Measurements from ENCODE around the gene EXD2. TPM values are rescaled to one million over a fixed set of nuclear protein-coding genes. Genes with fewer than 3 reads are reported as not detected.
"Not testable (repeated sequence)": the region's sequence is repeated elsewhere in the genome, so short reads cannot be mapped to it uniquely, and the experiment has no call there.

EXD2 gene
- total RNA-seq, 1 donor from 2014 or later: 32.0 TPM

DNA sequence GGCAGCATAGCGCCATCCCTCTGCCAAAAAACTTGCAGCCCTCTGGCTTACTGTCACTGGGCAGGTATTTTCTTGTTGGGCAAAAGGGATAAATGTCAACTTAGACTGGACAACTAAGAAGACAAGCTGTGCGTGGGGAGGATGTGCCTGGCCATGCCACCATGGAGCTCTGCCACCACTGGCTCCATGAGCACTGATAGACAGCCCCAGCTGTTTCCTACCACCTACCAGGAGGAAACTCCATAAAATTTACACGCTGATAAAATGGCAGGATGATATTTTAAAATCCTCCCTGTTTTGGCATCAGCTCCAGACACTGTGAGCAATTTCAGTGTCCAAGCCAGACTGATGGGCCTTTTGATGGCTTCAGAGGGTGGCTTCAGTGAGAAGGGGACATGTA, 61.6 kb downstream of the EXD2 start:
- no peak for DNase-seq

DNA sequence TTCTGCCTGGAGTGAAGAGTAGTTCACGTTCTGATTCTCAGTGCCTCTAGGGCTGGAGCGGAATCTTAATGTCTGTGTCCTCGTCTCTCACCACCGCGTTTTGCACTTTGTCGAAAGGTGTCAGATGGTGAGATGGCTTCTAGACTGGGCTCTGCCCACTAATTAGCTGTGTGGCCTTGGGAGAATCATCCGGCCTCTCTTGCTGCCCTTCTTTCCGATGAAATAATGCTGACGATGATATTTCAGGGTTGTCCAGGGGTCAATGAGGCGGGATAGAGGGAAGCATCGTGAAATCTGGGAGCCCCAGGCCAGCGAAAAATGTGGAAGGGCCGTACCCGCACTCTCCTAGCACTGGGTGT, 67.8 kb downstream of the EXD2 start:
- DNase-seq: no peak

DNA sequence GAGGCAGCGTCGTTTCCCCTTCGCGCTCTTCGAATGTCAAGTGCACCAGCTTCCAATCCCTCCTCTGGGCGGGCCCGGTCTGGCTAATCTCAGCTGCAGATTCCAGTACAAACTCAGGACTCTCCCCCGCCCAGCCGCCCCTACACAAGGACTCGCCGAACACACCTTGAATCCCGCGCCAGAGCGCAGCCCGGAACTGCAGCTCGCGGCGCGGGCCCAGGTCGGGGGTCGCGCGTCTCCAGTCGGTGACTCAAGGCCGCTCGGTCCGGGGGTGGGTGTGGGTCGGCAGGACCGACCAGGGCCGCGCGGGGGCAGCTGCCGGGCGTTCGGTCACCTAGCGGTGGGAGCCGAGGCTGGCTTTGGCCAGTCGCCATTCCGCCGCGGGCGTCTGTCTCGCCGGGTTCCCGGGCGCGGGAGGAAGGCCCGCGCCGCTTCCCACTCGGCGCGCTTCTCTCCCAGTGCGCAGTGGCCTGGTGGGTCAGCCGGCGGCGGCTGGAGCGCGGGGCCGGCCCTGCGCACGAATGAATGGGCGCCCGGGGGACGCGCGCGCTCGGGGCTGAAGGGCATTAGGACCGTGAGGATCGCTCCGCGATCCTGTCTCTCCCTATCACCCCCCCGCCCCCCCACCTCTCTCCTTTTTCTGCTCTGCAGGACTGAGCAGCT, 68.4 kb downstream of the EXD2 start, which contains the start of gene GALNT16:
GALNT16 (plus strand) TSS at position 632 of the 663 bp plus-strand sequence. CDS start 133 bp downstream, outside the sequence.
- DNase-seq: peak; percentile 46

DNA sequence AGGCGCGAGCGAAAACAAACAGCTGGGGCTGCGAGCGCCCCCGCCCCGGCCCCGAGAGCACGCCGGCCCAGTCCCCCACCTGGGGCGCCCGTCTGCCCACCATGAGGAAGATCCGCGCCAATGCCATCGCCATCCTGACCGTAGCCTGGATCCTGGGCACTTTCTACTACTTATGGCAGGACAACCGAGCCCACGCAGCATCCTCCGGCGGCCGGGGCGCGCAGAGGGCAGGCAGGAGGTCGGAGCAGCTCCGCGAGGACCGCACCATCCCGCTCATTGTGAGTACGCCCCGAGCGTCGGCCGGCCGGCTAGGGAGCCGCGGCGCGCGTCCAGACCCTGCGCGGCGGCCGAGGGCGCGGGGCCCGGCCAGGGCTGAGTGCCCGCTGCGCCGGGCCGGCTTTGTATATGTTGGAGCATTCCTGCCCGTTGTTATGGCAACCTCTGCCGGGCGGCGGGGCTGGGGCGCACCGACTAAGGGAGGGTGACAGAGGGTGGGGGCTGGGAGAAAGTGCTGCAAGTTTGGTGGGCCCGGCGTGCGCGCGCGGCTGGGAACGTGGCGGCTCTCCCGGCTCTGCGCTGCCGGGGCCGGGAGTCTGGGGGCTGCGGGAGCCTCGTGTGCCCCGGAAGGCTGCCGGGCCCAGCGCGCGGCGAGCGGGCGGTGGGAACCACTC, 69.0 kb downstream of the EXD2 start:
- DNase-seq: peak; percentile 41

DNA sequence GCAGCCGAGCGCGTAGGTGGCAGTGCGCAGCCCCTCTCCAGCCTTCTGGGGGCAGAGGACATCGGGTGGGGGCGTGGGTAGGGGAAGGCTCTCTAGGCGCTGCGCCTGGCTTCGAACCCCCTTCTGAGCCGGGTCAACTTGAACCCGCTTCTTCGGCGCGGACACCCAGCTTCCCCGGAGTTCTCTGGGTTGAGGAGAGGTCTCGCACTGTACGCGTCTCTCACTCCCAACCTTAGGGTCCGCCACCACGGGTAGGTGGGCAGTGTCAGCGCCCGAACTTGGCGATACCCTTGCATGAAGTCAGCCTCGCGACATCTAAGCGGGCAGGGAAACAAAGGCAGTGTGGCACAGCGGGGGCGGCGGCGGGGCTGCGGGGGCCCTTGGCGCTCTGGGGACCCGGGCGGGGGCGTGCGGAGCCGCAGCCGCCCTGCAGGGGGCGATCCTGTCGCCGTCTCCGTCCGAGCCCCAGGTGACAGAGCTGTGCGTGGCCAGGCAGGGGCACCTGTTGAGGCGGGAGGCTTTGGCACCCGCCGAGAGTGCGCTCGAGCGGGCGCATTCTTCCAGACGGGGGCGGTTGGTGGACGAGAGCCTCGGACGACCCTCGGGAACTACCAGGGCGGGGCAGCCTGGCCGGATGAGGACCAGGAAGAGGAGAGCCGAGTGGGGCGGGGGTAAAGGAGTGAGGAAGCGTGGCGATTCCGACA, 69.7 kb downstream of the EXD2 start:
- DNase-seq: peak; percentile 36

DNA sequence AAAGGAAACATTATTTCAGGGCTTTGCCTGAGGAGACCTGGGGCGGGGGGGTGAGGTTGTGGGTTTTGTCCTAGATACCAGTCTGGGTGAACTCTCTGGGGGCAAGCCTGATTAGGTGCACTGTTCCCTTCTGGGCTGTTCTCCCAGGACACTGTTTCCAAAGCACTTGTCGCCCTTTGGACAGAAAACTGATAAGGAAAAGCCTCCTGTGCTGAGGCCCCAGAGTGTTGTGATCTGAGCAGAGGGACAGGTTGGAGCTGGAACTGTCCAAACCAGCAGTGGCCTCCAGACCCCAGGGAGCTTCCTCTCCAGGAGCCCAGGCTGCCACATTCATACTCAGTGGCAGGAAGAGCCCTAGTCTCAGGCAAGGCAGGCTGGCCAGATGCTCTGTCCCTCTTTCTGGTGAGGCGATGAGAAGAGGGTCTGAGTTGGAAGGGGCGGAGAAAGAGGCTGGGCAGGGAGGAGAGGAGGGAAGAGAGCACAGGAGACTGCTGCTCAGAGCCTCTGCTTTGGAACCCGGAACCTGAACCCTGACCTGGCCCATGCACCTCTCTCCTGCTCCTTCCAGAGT, 70.5 kb downstream of the EXD2 start:
- no peak for DNase-seq

DNA sequence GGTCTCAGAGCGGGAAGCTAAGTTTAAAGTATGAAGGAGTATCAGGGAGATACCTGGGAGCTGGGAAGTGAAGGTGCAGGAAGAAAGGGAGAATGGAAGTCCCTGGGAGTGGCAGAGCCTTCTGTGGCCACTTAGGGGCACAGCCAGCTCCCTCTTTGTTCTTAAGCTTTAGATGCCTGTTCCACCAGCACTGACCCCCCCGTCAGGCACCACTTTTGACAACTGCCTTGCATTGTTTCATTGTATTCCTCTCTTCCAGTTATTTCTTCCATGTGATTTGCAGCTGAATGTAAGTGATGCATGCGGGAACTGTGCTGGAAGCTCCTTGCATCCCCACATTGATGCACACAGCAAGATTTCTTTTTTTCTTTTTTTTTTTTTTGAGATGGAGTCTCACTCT, 71.2 kb downstream of the EXD2 start:
- DNase-seq: no peak

DNA sequence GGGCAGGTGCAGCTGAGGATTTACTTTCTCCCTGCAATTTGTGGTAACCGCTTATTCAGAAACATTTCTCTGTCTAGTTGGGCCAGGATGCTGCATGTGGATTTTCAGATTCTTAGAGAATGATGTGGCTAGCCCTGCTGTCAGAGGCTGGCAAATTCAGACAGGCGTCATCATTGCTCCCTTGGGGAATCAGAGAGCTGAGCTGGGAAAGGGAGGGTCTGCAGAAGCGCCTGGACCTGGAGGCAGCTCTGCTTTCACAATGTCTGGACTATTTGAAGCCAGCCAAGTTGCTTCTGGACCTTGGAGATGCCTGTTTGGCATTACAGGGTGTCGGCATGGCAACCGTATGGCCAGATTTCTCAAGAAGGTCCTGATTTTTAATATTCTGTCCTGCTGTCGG, 72.1 kb downstream of the EXD2 start:
- DNase-seq: no peak

DNA sequence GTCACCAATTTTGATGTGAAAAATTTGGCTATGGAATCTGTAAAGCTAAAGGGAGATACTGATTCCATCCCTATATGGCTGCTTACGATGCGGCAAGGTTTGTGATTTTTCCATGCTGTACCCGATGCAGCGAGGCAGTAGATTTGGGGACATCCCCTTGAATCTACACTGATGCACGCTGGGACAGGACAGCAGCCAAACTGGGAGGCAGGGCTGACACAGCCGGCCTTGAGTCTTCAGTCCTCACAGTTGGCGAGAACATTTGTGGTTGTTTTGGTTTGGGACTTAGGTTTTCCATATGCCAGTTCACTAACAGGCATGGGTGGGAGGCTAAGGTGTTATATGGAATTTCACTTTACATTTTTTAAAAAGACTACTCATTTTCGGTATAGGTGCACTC, 72.5 kb downstream of the EXD2 start:
- DNase-seq: no peak

DNA sequence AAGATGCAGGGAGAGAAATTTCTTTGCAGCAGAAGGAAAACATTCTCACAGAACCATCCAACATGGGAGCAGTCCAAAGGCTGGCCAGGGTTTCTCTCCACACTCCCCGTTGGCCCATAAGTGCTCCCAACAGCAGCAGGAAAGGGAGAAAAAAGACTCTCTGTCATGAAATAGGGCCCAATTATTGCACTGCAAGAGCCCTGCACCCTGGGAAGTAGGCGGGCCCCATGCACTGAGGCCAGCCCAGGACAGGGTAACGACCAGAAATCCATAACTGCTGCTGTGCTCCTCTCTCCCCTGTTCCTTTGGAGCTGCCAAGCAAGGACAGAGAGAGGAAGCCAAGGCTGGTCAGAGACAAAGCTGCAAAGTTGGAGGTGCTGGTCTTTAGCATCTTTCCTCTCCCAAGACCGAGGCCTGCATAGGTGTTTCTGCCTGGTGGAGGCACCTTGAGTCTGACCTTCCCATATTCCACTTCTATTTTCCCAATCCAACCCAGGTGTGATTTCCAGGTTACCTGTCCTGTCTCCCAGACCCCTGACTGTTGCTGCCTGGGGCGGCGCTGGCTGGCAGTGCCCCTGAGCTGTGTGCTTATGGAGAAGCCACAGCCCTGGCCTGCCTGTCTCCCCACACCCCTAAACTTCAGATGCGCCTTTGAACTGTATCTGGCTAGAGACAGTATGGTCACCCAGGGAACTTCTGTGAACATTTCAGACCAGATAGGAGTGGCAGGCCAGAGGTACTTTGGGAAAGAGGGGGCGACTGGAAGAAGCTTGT, 75.5 kb downstream of the EXD2 start:
- DNase-seq: no peak

DNA sequence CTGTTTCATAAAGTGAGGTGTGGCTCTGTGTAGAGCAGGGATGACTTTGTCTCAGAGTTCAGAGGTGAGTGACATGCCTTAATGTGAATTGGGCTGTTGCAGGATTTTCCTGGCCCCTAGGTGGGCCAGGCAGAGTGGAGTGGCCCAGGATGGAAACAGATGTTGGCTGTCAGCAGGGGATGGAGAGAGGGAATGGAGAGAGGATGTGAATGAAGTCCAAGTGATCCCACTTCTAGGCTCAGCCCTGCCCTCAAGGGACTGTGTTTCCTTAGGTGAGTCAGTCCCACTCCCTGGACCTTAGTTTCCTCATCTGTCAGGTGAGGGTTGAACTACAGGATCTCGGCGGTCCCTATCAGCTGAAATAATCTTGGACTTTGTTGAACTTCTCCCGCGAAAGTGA, 76.2 kb downstream of the EXD2 start:
- no peak for DNase-seq

DNA sequence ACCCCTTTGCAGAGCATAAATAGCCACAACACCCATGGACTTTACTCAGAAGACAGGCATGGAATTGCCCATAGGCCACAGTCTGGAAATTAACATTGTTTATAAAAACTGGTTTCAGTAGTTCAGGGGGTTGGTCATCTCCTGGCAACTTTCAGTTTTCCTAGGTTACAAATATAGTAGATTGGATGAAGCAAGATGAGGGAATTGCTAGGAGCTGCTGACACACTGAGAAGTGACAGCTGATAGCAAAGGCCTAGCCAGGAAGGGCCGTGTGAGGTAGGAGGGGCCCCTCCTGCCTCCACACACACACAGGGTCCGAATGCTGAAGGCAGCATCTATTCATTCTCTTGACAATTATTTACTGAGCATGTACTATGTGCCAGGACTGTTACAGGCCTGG, 76.9 kb downstream of the EXD2 start:
- no peak for DNase-seq

DNA sequence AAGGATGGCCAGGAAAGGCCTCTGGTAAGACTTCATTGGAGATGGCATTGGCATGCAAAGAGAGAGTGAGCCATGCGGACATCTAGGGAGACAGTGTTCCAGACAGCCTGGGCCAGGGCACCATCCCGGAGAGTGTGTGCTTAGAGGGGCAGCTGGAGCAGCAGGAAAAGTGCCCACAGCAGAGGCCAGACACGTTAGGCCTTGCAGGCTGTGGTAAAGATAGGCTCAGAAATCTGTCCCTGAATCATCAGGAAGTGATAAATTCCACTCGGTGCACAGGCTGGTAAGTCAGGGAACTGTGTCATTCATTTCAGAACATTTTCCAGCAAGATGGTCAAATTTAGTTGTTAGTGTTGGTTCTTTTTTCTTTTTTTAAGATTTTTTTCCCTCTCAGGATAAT, 77.5 kb downstream of the EXD2 start:
- peak; percentile 62 for DNase-seq

DNA sequence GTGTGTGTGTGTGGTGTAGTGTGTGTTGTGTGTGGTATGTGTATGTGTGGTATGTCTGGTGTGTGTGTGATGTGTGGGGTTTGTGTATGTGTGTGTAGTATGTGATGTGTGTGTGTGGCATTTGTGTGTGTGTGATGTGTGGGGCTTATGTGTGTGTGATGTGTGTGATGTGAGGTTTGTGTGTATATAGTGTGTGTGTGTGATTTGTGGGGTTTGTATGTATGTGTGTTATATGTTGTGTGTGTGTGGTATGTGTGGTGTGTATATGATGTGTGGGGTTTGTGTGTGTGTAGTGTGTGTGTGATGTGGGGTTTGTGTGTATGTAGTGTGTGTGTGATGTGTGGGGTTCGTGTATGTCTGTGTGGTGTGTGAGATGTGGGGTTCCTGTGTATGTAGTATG, 78.1 kb downstream of the EXD2 start:
- DNase-seq: no peak

DNA sequence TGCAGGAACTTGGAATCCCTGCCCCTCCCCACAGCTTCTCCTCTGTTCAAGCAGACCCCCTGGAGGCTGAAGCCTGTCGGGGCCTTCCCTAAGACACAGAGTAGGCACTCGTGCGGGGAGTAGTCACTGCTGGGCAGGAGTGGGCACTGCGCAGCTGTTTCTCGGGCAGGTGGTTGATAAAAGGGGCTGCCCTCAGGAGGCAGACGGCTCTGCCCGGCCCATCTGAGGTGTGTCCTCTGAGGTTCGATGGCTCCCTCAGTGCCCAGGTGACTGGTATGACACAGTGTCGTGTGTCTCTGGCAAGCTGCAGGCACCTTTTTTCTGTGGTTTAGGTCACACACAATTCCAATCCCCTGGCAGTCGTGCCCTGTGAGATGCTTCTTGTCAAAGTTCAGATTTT, 78.8 kb downstream of the EXD2 start:
- no peak for DNase-seq

DNA sequence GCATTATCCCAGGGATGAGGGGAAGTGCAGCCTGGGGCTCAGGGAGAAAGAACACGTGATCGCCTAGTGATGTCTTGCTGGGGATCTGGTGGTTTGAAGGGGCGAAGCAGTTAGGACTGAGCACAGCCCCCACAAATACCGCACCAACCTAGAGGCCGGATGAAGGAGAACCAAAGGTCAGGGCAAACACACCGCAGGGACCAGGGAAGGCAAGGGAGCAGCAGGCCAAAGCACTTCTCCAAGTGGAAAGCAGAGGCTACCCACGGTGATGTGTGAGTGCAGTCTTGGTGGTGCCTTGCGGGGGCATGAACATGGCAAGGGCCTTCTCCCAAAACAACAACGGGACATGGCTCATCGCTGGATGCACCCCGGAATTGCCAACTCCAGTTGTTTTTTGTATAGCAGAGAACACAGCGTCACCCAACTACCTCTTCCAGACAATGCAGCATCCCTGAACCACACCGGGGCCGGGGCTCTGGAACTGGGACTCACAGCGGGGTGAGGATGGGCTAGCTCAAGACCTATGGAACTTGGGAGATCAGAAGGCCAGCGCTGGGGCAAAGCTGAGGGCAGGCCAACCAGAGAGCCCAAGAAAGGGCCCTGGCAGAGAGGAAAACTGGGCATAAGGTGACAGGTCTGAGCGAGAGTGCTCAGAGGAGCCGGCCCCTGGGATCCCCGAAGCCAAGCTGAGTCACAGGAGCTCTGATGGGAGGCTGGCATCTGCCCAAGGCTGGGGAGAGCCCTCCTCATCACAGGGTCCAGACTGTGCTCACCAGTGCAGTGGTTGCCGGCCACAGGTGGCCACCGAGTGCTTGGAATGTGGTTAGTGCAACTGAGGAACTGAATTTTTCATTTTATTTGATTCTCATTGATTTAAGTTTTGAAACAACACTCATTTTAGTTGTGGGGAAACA, 79.8 kb downstream of the EXD2 start:
- DNase-seq: no peak

DNA sequence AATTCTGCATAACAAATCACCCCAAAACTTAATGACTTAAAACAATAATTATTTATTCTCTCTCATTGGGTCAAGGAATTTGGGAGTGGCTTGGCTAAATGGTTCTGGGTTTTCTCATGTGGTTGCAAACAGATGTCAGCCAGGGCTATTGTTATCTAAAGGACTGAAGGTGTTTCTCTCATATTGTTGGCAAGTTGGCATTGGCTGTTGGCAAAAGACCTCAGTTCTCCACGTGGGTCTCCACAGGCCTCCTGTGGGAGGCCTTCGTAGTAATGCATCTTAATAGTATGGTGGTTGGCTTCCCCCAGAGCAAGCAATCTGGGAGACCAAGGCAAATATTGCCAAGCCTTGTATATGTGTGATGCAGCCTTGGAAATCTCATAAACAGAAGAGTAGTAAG, 83.0 kb downstream of the EXD2 start:
- no peak for DNase-seq

DNA sequence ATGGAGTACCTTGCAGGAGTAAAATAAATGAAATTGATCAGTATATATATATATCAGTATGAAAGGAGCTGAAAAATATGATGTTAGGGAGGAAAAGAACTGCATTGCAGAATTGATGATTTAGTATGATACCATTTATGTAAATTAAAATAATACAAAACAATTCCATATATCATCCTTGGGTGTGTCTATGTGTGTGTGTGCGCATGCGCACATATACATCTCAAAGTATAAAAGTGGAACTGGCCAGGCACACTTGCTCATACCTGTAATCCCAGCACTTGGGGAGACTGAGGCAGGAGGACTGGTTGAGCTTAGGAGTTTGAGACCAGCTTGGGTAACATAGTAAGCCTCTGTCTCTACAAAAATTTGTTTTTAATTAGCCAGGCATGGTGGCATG, 84.0 kb downstream of the EXD2 start:
- no peak for DNase-seq

DNA sequence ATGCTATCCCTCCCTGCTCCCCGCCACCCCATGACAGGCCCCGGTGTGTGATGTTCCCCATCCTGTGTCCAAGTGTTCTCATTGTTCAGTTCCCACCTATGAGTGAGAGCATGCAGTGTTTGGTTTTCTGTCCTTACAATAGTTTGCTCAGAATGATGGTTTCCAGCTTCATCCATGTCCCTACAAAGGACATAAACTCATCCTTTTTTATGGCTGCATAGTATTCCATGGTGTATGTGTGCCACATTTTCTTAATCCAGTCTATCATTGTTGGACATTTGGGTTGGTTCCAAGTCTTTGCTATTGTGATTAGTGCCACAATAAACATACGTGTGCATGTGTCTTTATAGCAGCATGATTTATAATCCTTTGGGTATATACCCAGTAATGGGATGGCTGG, 86.1 kb downstream of the EXD2 start:
- not testable (repeated sequence) for DNase-seq

DNA sequence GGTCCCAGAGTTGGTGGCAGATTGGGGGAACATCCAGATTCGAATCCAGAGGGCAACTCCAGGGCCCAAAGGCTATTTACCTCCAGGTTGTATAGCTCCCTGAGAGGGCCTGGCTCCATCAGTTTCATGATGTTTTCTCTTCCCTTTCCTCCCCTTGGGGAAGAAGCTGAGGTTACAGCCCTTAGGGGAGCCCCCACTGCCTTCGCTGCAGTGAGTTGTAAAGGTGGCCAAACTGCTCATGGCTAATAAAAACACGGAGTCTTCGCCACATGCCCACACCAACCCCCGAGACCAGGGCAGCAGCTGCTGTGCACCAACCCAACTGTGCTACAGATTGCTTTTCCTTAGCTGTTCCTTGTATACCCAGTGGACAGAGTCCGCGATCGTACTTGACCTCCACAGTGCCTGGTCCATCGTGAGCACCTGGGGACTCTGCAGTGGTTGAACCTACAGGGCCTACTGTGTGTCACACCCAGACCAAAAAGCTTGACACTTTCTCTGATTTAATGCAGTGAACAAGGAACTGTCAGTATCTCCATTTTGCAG, 89.5 kb downstream of the EXD2 start:
- DNase-seq: no peak

DNA sequence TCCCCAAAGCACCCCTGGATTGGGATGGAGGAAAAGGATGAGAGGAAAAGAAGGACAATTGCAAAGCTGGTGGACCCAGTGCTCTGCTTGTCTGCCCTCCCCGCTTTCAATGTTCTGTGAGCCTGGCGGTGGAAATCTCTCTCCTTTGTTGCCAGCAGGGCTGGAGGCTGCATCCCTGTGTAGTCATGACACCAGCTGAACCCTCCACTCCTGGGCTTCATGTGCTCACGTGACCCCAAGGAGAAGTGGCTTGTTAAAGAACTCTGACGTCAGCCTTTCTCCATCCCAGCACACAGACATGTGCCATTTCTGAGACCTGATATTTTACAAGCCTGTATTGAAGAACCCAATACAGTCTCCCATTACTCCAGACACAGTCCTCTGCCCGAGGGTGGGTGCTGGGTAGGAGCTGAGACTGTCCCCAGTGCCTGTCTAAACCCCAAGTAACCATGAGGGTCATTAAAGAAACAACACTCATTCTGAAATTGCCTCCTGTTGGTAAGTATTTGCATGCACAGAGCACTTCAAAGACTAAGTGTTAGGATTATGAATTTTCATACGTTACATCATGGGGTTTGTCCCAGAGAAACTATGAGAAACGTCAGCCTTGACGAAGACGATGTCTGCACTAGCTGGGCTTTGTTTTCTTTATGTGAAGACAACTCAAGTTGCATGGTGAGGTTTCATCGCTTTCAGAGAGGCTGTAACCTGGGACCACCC, 90.3 kb downstream of the EXD2 start:
- DNase-seq: no peak

All from dermis blood vessel endothelial cell (primary cell).